Fibroblast of skin of right quadriceps (primary cell): ENCODE data around the gene TCTA.

Source experiments
- DNase-seq: peaks from one replicate; pipeline ENCODE4 v3.0.0-alpha.2; 2013

TCTA gene

GRCh38 chr3:49461443-49462171, 49.4 kb downstream of the TCTA start:
- no peak for DNase-seq

GRCh38 chr3:49462222-49462621, 50.0 kb downstream of the TCTA start:
- peak; percentile 31 for DNase-seq

GRCh38 chr3:49465270-49466034, 53.2 kb downstream of the TCTA start:
- no peak for DNase-seq
